ENCODE results near the gene PLPP7. TPM values are rescaled to one million over a fixed set of nuclear protein-coding genes. Genes with fewer than 3 reads are reported as not detected.

The PLPP7 gene
- total and polyA plus RNA-seq, 4 experiments from 2014 or later: not detected

DNA sequence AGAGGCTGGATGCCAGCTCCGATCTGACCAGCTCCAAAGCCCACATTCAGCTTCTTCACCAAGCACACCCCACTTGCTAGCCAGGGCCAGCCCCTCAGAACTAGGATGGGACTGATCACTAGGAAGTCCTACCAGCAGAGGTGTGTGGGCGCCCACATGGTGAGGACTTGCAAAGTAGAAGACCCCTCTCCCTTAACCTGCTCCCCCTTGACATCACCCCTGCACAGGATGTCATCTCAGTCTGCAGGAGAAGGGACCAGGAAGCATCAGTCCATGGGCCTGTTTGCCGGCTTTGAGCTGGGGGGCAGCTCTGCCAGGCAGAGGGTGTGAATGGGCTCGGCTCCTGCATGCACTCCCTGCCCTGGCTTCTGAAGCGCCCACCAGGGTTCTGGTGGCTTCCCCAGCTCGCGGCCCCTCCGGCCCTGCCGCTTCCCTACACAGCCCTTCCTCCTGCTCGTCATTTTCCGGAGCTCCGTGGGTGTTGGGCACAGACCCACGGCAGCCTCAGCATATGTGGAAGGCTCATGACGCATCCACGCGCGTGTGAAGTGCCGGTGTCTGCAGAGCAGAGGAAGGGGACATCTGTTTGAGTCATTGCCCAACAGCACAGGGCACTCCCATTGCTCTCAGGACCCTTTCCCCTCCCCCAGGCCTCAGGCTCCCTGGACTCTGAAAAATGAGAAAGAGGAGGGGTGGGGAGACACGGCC is 9.5 kb upstream of the PLPP7 start:
- Mint-ChIP-seq H3K27ac (peak overlapping the region in 2 of 7 donors; percentile 51 to 95), H3K9me3 (no peaks in the 10 kb centered on the region), H3K36me3 (peaks cover 12 to 17% of the 10 kb centered on the region in 2 donors), H3K4me3 (no peak overlapping the region), H3K4me1 (peaks cover 22 to 49% (median 26%) of the 10 kb centered on the region in 4 donors), H3K27me3 (peaks cover 2 to 3% of the 10 kb centered on the region in 2 donors)
- no peaks in the 10 kb centered on the region for H3K9me3 ChIP-seq (ENCODE audit: control insufficient read depth in 1 of 2, low read length in 2 of 2)
- POLR2A ChIA-PET (ENCODE audit: partially characterized antibody): interaction anchor here (0.6 to 17.7 kb wide), 4 partner anchors 18 to 102 kb away, joined by 3 to 1324 read pairs (median 4); no protein-coding TSS in a partner anchor
- H3K27ac ChIP-seq (ENCODE audit: low read depth, low read length): no peak overlapping the region
- intact Hi-C loops (cut with micrococcal nuclease): loop anchor here (2.0 to 10.0 kb wide), 4 partner anchors 57 to 225 kb away; partner anchors contain the start of genes NUP214 and POMT1
- H3K27me3 ChIP-seq (ENCODE audit: insufficient read depth, low read length): no peaks in the 10 kb centered on the region
- H3K4me3 ChIP-seq (ENCODE audit: low read length in 2 of 2): no peak overlapping the region
- CTCF ChIA-PET (ENCODE audit: partially characterized antibody): interaction anchor here (0.9 to 1.1 kb wide), 2 partner anchors 24 to 102 kb away, joined by 4 read pairs; no protein-coding TSS in a partner anchor
- no peaks in the 10 kb centered on the region for H3K36me3 ChIP-seq (ENCODE audit: insufficient read depth, low read length)
- H3K4me1 ChIP-seq (ENCODE audit: insufficient read depth, low read length): peaks cover 27% of the 10 kb centered on the region
- no peak for DNase-seq

DNA sequence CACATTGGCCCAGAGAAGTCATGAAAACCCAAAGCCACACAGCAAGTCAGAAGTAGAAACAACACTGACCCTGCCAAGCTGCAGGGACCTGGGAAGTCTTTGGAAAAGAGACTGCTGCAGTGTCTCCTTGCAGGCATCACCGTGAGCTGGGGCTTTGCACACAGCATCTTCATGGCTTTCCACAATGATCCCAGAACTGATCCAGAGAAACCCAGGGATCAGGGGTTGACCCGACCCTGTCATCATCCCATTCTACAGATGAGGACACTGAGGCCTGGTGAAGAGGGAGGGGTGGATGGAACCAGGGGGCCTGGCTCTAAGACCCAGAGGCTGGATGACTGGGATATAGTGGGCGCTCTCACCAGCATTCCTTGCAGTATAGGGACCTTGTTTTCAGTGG is 8.9 kb upstream of the PLPP7 start:
- CTCF ChIA-PET (ENCODE audit: partially characterized antibody): interaction anchor here (1.1 to 1.4 kb wide), 2 partner anchors 56 to 102 kb away, joined by 4 to 5 read pairs; no protein-coding TSS in a partner anchor
- H3K27me3 ChIP-seq (ENCODE audit: insufficient read depth, low read length): no peaks in the 10 kb centered on the region
- no peak for DNase-seq
- Mint-ChIP-seq H3K27me3 (peaks cover 2 to 3% of the 10 kb centered on the region in 2 donors), H3K9me3 (no peaks in the 10 kb centered on the region), H3K27ac (peak overlapping the region in 1 of 7 donors; percentile 10), H3K36me3 (peaks cover 8 to 11% of the 10 kb centered on the region in 2 donors), H3K4me1 (peaks cover 22 to 49% (median 26%) of the 10 kb centered on the region in 4 donors), H3K4me3 (no peak overlapping the region)
- no peaks in the 10 kb centered on the region for H3K36me3 ChIP-seq (ENCODE audit: insufficient read depth, low read length)
- H3K9me3 ChIP-seq (ENCODE audit: control insufficient read depth in 1 of 2, low read length in 2 of 2): no peaks in the 10 kb centered on the region
- H3K4me3 ChIP-seq (ENCODE audit: low read length in 2 of 2): no peak overlapping the region
- H3K27ac ChIP-seq (ENCODE audit: low read depth, low read length): no peak overlapping the region
- POLR2A ChIA-PET (ENCODE audit: partially characterized antibody): interaction anchor here (0.6 to 17.7 kb wide), 5 partner anchors 19 to 102 kb away, joined by 3 to 1324 read pairs (median 4); no protein-coding TSS in a partner anchor
- H3K4me1 ChIP-seq (ENCODE audit: insufficient read depth, low read length): peaks cover 27% of the 10 kb centered on the region
- intact Hi-C loops (cut with micrococcal nuclease): no loop called here

DNA sequence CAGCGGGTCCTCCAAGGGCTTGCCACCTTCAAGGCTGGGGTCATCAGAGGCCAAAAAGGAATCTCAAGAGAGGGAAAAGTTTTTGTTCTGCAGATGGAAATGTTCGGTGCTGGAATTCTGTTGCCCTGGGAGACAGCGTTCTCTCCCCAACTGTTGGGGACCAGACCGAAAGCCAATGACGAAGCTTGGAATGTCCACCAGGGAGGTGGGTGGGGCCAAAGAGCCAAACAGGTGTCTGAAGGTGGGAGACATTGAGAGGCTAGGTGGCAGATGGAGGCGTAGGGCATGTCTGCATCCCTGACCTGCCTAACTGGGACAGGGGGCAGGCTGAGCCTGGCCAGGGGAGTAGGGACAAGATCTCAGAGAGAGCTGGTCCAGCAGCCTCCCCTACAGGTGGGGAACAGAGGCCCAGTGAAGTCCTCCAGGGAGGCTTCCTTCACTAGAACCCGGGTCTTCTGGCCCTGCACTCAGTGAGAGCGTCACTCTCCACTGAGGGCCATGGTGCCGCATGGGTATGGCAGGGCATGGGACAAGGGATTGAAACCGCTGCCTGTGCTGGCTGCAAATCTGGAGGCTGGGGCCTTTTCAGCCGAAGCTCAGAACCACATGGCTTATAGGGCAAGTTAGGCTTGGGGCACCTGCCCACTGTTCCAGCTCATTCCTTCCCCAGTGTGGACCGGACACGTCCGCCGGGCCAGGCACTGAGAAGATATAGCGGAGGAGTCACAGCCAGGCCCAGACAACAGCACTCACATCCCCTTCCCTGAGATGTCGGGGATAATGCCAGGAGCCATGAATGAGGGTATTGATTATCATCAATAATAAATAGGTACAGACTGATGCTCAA is 8.2 kb upstream of the PLPP7 start:
- H3K9me3 ChIP-seq (ENCODE audit: control insufficient read depth in 1 of 2, low read length in 2 of 2): no peaks in the 10 kb centered on the region
- POLR2A ChIA-PET (ENCODE audit: partially characterized antibody): interaction anchor here (0.6 to 17.7 kb wide), 3 partner anchors 19 to 103 kb away, joined by 3 to 1324 read pairs (median 4); no protein-coding TSS in a partner anchor
- H3K27me3 ChIP-seq (ENCODE audit: insufficient read depth, low read length): no peaks in the 10 kb centered on the region
- intact Hi-C loops (cut with micrococcal nuclease): no loop called here
- Mint-ChIP-seq H3K27ac (peak overlapping the region in 1 of 7 donors; percentile 56), H3K4me3 (peak overlapping the region in 6 of 8 donors; percentile 18 to 79 (median 56)), H3K4me1 (peaks cover 22 to 42% (median 26%) of the 10 kb centered on the region in 4 donors), H3K36me3 (peaks cover under 1 to 4% of the 10 kb centered on the region in 2 donors), H3K9me3 (no peaks in the 10 kb centered on the region), H3K27me3 (peaks cover 2 to 3% of the 10 kb centered on the region in 2 donors)
- no peak overlapping the region for H3K4me3 ChIP-seq (ENCODE audit: low read length in 2 of 2)
- DNase-seq: no peak
- H3K27ac ChIP-seq (ENCODE audit: low read depth, low read length): no peak overlapping the region
- H3K36me3 ChIP-seq (ENCODE audit: insufficient read depth, low read length): no peaks in the 10 kb centered on the region
- peaks cover 27% of the 10 kb centered on the region for H3K4me1 ChIP-seq (ENCODE audit: insufficient read depth, low read length)
- CTCF ChIA-PET (ENCODE audit: partially characterized antibody): interaction anchor here (1.4 kb wide), 1 partner anchor 55 kb away, joined by 5 read pairs; no protein-coding TSS in a partner anchor

DNA sequence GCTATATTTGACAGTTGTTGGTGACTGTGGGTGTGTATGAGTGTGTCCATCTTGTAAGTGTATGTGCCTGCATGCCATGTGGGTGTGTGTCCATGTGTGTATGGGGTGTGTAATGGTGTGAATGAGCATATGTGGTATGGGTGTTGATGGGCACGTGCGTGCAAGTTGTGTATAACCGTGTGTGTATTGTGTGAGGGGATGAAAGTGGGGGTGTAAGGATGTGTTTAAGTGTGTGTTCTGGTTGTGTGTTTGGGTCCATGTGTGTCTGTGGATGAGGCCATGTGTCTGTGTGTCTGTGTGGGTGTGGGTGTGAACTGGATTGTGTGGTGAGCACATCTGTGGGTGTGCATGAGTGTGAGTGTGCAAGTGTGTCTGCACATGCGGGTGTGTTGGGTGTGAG is 7.3 kb upstream of the PLPP7 start:
- peak overlapping the region in 6 of 8 donors; percentile 25 to 79 (median 54) for H3K4me3 Mint-ChIP-seq
- H3K4me1 Mint-ChIP-seq: peaks cover 22 to 41% (median 26%) of the 10 kb centered on the region in 4 donors
- peaks cover 2 to 3% of the 10 kb centered on the region in 2 donors for H3K27me3 Mint-ChIP-seq
- intact Hi-C loops (cut with micrococcal nuclease): no loop called here
- ChIA-PET POLR2A (ENCODE audit: partially characterized antibody) (interaction anchor here (0.6 to 17.7 kb wide), 3 partner anchors 20 to 104 kb away, joined by 3 to 1324 read pairs (median 4); no protein-coding TSS in a partner anchor), CTCF (ENCODE audit: partially characterized antibody) (interaction anchor here (1.4 kb wide), 1 partner anchor 54 kb away, joined by 5 read pairs; no protein-coding TSS in a partner anchor)
- Histone ChIP-seq H3K27ac (ENCODE audit: low read depth, low read length) (no peak overlapping the region), H3K9me3 (ENCODE audit: control insufficient read depth in 1 of 2, low read length in 2 of 2) (no peaks in the 10 kb centered on the region), H3K4me1 (ENCODE audit: insufficient read depth, low read length) (peaks cover 27% of the 10 kb centered on the region), H3K27me3 (ENCODE audit: insufficient read depth, low read length) (no peaks in the 10 kb centered on the region), H3K36me3 (ENCODE audit: insufficient read depth, low read length) (no peaks in the 10 kb centered on the region), H3K4me3 (ENCODE audit: low read length in 2 of 2) (no peak overlapping the region)
- DNase-seq: no peak
- peak overlapping the region in 2 of 7 donors; percentile 13 to 83 for H3K27ac Mint-ChIP-seq
- no peaks in the 10 kb centered on the region for H3K9me3 Mint-ChIP-seq
- peaks cover 0 to 3% of the 10 kb centered on the region in 2 donors for H3K36me3 Mint-ChIP-seq

DNA sequence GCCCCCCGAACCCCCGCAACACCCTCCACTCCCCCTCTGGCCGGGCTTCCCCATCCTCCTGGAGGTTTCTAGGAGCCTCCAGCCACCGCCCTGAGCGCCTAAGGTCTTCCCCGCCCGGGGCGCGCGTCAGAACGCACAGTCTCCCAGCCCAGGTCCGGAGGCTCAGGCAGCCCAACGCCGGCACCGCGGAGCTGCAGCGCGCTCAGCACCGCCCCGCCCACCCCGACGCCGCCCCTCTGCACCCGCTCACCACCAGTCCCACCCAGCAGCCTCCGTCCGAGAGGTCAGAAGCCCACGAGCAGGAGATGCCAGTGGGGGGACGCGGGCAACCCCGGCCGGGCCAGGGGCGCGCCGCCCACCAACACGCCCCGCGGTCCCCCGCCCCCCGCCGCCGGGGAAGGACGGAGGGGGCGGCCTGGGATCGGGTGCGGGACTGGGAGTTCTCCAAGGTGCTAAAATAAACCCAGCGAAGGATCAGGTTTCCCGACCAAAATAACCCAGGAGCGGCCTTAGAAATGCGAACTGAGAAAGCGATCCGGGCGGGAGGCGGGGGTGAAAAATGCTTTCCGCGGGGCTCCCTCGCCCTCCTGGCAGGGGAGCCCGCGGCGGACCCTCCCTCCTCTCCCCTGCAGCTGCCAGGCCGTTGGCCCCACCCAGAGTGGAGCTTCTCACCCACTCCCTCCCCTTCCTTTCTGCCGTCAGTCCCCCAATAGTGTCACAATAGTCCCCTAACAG is 6.7 kb upstream of the PLPP7 start:
- no peaks in the 10 kb centered on the region for H3K9me3 ChIP-seq (ENCODE audit: control insufficient read depth in 1 of 2, low read length in 2 of 2)
- Mint-ChIP-seq H3K9me3 (no peaks in the 10 kb centered on the region), H3K27ac (peak overlapping the region in 1 of 7 donors; percentile 83), H3K4me1 (peaks cover 22 to 41% (median 26%) of the 10 kb centered on the region in 4 donors), H3K4me3 (peak overlapping the region in 5 of 8 donors; percentile 9 to 83 (median 68)), H3K27me3 (peaks cover 2 to 3% of the 10 kb centered on the region in 2 donors), H3K36me3 (peaks cover 0 to 3% of the 10 kb centered on the region in 2 donors)
- intact Hi-C loops (cut with micrococcal nuclease): no loop called here
- no peak for DNase-seq
- no peak overlapping the region for H3K4me3 ChIP-seq (ENCODE audit: low read length in 2 of 2)
- no peaks in the 10 kb centered on the region for H3K27me3 ChIP-seq (ENCODE audit: insufficient read depth, low read length)
- no peaks in the 10 kb centered on the region for H3K36me3 ChIP-seq (ENCODE audit: insufficient read depth, low read length)
- CTCF ChIA-PET (ENCODE audit: partially characterized antibody): interaction anchor here (1.2 kb wide), 1 partner anchor 54 kb away, joined by 4 read pairs; no protein-coding TSS in a partner anchor
- no peak overlapping the region for H3K27ac ChIP-seq (ENCODE audit: low read depth, low read length)
- H3K4me1 ChIP-seq (ENCODE audit: insufficient read depth, low read length): peaks cover 27% of the 10 kb centered on the region
- POLR2A ChIA-PET (ENCODE audit: partially characterized antibody): interaction anchor here (17.7 kb wide), 1 partner anchor 21 kb away, joined by 1324 read pairs; no protein-coding TSS in a partner anchor

DNA sequence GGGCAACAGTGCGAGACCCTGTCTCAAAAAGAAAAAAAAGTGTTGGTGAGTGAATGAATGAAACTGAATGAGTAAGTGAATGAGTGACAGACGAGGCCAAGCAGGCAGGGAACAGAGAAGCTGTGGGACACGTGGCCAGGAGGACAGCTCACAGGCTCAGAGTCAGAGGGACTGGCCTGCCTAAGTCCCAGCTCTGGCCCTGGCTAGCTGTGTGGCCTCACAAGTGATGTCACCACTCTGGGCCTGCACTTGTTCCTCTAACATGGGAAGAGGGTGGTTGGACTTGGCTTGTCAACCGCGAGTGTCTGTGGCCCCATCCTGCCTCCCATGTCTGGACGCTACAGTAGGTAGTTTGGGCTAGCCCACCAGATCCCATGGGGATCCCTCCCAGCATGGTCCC is 4.7 kb upstream of the PLPP7 start:
- no peak overlapping the region for H3K27ac Mint-ChIP-seq
- Histone ChIP-seq H3K4me3 (ENCODE audit: low read length in 2 of 2) (no peak overlapping the region), H3K9me3 (ENCODE audit: control insufficient read depth in 1 of 2, low read length in 2 of 2) (no peaks in the 10 kb centered on the region), H3K27me3 (ENCODE audit: insufficient read depth, low read length) (no peaks in the 10 kb centered on the region), H3K4me1 (ENCODE audit: insufficient read depth, low read length) (peaks cover 11% of the 10 kb centered on the region), H3K27ac (ENCODE audit: low read depth, low read length) (no peak overlapping the region), H3K36me3 (ENCODE audit: insufficient read depth, low read length) (no peaks in the 10 kb centered on the region)
- ChIA-PET POLR2A (ENCODE audit: partially characterized antibody) (no interaction called here), CTCF (ENCODE audit: partially characterized antibody) (interaction anchor here (1.3 to 1.5 kb wide), 2 partner anchors 21 to 106 kb away, joined by 3 to 5 read pairs; no protein-coding TSS in a partner anchor)
- peaks cover 2 to 3% of the 10 kb centered on the region in 2 donors for H3K27me3 Mint-ChIP-seq
- no peaks in the 10 kb centered on the region for H3K9me3 Mint-ChIP-seq
- intact Hi-C loops (cut with micrococcal nuclease): no loop called here
- DNase-seq: no peak
- peaks cover 9 to 22% (median 10%) of the 10 kb centered on the region in 4 donors for H3K4me1 Mint-ChIP-seq
- H3K36me3 Mint-ChIP-seq: no peaks in the 10 kb centered on the region
- H3K4me3 Mint-ChIP-seq: no peak overlapping the region
